Measurements from ENCODE around the gene IL19.

DNA sequence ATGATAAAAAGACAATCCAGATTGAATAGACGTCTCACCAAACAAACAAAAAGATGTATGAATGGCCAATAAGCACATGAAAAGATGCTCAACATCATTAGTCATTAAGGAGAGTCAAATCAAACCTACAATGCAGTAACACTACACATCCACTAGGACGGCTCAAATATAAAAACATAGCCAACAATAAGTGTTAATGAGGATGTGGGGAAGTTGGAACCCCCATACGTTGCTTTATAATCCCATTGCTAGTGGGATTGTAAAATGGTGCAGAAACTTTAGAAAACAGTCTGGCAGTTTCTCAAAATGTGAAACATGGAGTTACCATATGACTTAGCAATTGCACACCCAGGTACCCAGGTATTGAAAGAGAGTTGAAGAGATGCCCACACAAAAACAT, 112.0 kb downstream of the IL19 start:
- TF ChIP-seq EZH2phosphoT487 (IDR thresholded peaks at IDR 0.05; ENCODE audit: borderline replicate concordance) = no peak
- TF ChIP-seq, protein P1, sequence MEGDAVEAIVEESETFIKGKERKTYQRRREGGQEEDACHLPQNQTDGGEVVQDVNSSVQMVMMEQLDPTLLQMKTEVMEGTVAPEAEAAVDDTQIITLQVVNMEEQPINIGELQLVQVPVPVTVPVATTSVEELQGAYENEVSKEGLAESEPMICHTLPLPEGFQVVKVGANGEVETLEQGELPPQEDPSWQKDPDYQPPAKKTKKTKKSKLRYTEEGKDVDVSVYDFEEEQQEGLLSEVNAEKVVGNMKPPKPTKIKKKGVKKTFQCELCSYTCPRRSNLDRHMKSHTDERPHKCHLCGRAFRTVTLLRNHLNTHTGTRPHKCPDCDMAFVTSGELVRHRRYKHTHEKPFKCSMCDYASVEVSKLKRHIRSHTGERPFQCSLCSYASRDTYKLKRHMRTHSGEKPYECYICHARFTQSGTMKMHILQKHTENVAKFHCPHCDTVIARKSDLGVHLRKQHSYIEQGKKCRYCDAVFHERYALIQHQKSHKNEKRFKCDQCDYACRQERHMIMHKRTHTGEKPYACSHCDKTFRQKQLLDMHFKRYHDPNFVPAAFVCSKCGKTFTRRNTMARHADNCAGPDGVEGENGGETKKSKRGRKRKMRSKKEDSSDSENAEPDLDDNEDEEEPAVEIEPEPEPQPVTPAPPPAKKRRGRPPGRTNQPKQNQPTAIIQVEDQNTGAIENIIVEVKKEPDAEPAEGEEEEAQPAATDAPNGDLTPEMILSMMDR (conservative IDR thresholded peaks at IDR 0.05; ENCODE audit: low read length) = peak; percentile 48

Measured in Loucy (cell line).